ENCODE data around the gene DEFB113. TPM values are rescaled to one million over a fixed set of nuclear protein-coding genes. Genes with fewer than 3 reads are reported as not detected.

The DEFB113 gene
- total and polyA plus RNA-seq, 7 donors: not detected

DNA sequence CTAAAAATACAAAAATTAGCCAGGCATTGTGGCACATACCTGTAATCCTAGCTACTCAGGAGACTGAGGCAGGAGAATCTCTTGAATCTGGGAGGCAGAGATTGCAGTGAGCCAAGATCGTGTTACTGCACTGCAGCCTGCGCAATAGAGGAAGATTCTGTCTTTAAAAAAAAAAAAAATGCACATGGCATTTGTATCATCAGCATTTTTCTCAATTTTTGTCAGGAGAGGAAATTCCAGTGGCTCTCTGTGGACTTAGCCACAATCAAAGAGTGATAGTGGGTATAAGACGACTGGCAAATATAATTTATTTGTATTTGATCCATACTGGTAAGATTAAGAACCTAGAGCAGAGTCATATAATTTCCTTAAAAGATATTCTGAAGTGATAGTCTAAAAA lies 34.0 kb downstream of the DEFB113 start:
- Histone ChIP-seq H3K27ac (no peak overlapping the region), H3K4me1 (no peaks in the 10 kb centered on the region), H3K9me3 (no peaks in the 10 kb centered on the region), H3K36me3 (ENCODE audit: insufficient read depth in 1 of 2, low read depth in 1 of 2) (no peaks in the 10 kb centered on the region), H3K27me3 (ENCODE audit: insufficient read depth in 3 of 3, low read length in 2 of 3) (no peaks in the 10 kb centered on the region), H3K4me3 (no peak overlapping the region)
- WGBS, 3 donors: 67 to 89% (median 87%) methylated on average over 3 of the region's 3 CpGs
- TF ChIP-seq, protein P1, sequence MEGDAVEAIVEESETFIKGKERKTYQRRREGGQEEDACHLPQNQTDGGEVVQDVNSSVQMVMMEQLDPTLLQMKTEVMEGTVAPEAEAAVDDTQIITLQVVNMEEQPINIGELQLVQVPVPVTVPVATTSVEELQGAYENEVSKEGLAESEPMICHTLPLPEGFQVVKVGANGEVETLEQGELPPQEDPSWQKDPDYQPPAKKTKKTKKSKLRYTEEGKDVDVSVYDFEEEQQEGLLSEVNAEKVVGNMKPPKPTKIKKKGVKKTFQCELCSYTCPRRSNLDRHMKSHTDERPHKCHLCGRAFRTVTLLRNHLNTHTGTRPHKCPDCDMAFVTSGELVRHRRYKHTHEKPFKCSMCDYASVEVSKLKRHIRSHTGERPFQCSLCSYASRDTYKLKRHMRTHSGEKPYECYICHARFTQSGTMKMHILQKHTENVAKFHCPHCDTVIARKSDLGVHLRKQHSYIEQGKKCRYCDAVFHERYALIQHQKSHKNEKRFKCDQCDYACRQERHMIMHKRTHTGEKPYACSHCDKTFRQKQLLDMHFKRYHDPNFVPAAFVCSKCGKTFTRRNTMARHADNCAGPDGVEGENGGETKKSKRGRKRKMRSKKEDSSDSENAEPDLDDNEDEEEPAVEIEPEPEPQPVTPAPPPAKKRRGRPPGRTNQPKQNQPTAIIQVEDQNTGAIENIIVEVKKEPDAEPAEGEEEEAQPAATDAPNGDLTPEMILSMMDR (IDR thresholded peaks at IDR 0.05): no peak
- intact Hi-C loops (cut with DNase I): no loop called here
- DNase-seq: no peak
- no peak for ATAC-seq

- no peaks in the 10 kb centered on the region for H3K36me3 ChIP-seq (ENCODE audit: insufficient read depth in 1 of 2, low read depth in 1 of 2)
- intact Hi-C loops (cut with DNase I): no loop called here
- H3K27ac ChIP-seq: no peak overlapping the region
- no peak overlapping the region for H3K4me3 ChIP-seq
- 13 to 41% (median 28%) methylated on average over 1 of the region's 1 CpG for WGBS, 3 donors
- H3K9me3 ChIP-seq: no peaks in the 10 kb centered on the region
- TF ChIP-seq, protein P1 (IDR thresholded peaks at IDR 0.05): no peak
- H3K4me1 ChIP-seq: no peaks in the 10 kb centered on the region
- ATAC-seq: no peak
- H3K27me3 ChIP-seq (ENCODE audit: insufficient read depth in 3 of 3, low read length in 2 of 3): no peaks in the 10 kb centered on the region
- DNase-seq: no peak
These were observed 34.7 kb downstream of the DEFB113 start for GRCh38 chr6:49934770-49935169.

DNA sequence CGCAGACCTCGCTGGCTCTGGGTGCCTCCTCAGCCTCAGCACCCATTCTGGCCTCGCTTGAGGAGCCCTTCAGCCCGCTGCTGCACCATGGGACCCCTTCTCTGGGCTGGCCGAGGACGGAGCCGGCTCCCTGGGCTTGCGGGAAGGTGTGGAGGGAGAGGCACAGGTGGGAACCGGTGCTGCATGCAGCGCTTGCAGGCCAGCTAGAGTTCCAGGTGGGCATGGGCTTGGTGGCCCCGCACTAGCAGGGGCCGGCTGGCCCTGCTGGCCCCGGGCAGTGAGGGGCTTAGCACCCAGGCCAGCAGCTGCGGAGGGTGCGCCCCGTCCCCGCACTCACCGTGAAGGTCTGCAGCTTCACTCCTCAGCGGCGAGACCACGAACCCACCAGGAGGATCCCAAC lies 35.9 kb downstream of the DEFB113 start:
- H3K4me3 ChIP-seq: no peak overlapping the region
- 93 to 95% (median 94%) methylated on average over 21 of the region's 21 CpGs for WGBS, 3 donors
- H3K36me3 ChIP-seq (ENCODE audit: insufficient read depth in 1 of 2, low read depth in 1 of 2): no peaks in the 10 kb centered on the region
- intact Hi-C loops (cut with DNase I): no loop called here
- no peaks in the 10 kb centered on the region for H3K4me1 ChIP-seq
- H3K27me3 ChIP-seq (ENCODE audit: insufficient read depth in 3 of 3, low read length in 2 of 3): no peaks in the 10 kb centered on the region
- no peak for ATAC-seq
- TF ChIP-seq, protein P1 (IDR thresholded peaks at IDR 0.05): no peak
- peak in 1 of 2 donors; percentile 7 for DNase-seq
- H3K9me3 ChIP-seq: no peaks in the 10 kb centered on the region
- H3K27ac ChIP-seq: no peak overlapping the region

DNA sequence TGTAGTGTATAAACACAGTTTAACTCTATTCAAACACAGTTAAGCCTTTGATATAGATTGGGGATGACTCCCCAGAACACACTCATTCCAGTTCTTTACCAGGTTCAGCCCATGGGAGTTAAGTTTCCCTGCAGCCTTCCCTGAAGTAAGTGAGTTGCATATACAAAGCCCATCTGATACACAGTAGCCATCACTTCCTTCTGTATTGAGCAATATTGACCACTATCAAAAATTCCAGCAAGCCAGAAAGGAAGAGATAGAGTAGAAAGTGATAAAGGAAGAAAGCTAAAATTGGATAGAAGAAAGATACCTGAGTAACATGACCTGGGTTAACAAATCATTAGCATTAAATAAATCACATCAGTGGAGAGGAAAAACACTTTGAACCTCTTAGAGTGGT lies 40.1 kb downstream of the DEFB113 start:
- H3K9me3 ChIP-seq: no peaks in the 10 kb centered on the region
- DNase-seq (no peak), ATAC-seq (no peak)
- TF ChIP-seq, protein P1 (IDR thresholded peaks at IDR 0.05): no peak
- no peaks in the 10 kb centered on the region for H3K4me1 ChIP-seq
- no peak overlapping the region for H3K27ac ChIP-seq
- no peaks in the 10 kb centered on the region for H3K36me3 ChIP-seq (ENCODE audit: insufficient read depth in 1 of 2, low read depth in 1 of 2)
- H3K27me3 ChIP-seq (ENCODE audit: insufficient read depth in 3 of 3, low read length in 2 of 3): no peaks in the 10 kb centered on the region
- intact Hi-C loops (cut with DNase I): no loop called here
- no peak overlapping the region for H3K4me3 ChIP-seq

- no peaks in the 10 kb centered on the region for H3K27me3 ChIP-seq (ENCODE audit: insufficient read depth in 3 of 3, low read length in 2 of 3)
- H3K36me3 ChIP-seq (ENCODE audit: insufficient read depth in 1 of 2, low read depth in 1 of 2): no peaks in the 10 kb centered on the region
- WGBS, 3 donors: 61 to 66% (median 64%) methylated on average over 3 of the region's 3 CpGs
- intact Hi-C loops (cut with DNase I): no loop called here
- H3K27ac ChIP-seq: no peak overlapping the region
- no peaks in the 10 kb centered on the region for H3K9me3 ChIP-seq
- H3K4me3 ChIP-seq: no peak overlapping the region
- ATAC-seq (no peak), DNase-seq (no peak)
- TF ChIP-seq, protein P1 (IDR thresholded peaks at IDR 0.05): no peak
- H3K4me1 ChIP-seq: no peaks in the 10 kb centered on the region
These were observed 45.6 kb downstream of the DEFB113 start for GRCh38 chr6:49923826-49924225.

Data from psoas muscle (tissue), 8 donors.